NK-92 (cell line): Measurements from ENCODE around the gene TP53I13.

Experiments used
- DNase-seq: peaks from one replicate; lab custom pipeline; 2025; ENCODE audit not compliant: unreplicated experiment; lab: John Stamatoyannopoulos, UW

The TP53I13 gene

GRCh38 chr17:29566473-29567303 lies 1.8 kb upstream of the TP53I13 start, which contains the start of gene ABHD15:
TSS of gene ABHD15 (minus strand) at chr17:29567037. CDS start at chr17:29566966, 71 bp downstream.
- no peak for DNase-seq

- DNase-seq, result no peak
Measured at GRCh38 chr17:29567304-29567553, 1.3 kb upstream of the TP53I13 start.

GRCh38 chr17:29567554-29568330 lies 759 bp upstream of the TP53I13 start:
- DNase-seq, result no peak

- DNase-seq, result no peak
Measured at GRCh38 chr17:29569245-29569950, 897 bp downstream of the TP53I13 start.

GRCh38 chr17:29570521-29570920 lies 2.0 kb downstream of the TP53I13 start:
- DNase-seq, result no peak

- DNase-seq, result no peak
Measured at GRCh38 chr17:29571486-29571882, 3.0 kb downstream of the TP53I13 start.

DNA sequence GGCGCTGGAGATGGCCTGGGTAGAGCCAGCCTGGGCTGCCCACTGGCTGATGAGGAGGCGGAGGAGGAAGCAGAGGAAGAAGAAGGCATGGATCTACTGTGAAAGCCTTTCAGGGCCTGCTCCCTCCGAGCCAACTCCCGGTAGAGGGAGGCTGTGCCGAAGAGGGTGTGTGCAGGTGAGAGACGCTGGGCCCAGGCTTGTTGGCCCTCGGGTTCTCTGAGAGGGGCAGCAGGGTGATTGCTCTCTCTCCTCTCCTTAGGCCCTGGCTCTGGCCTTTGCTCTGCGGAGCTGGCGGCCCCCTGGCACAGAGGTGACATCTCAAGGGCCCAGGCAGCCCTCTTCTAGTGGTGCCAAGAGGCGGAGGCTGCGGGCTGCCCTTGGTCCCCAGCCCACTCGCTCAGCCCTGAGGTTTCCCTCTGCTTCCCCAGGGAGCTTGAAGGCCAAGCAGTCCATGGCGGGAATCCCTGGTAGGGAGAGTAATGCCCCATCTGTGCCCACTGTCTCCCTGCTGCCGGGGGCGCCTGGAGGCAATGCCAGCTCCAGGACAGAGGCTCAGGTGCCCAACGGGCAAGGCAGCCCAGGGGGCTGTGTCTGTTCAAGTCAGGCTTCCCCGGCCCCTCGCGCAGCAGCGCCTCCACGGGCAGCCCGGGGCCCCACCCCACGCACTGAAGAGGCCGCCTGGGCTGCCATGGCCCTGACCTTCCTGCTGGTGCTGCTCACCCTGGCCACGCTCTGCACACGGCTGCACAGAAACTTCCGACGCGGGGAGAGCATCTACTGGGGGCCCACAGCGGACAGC lies 3.6 kb downstream of the TP53I13 start:
- no peak for DNase-seq

GRCh38 chr17:29572691-29573557 lies 4.4 kb downstream of the TP53I13 start:
- no peak for DNase-seq

DNA sequence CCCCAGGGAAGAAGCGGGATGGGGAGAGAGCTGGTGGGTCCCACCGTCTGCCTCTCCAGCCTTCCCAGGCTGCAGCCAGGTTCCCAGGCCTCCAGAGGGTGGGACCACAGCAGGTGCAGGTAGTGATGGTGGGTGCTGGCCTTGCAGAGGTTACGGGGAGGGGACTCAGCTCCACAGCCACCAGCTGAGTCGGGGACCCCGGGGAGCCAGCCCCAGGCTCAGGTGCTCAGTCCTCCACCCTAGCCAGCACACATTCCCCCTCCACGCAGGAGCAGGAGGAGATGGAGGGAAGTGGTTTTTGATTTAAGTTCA lies 5.0 kb downstream of the TP53I13 start:
- no peak for DNase-seq

GRCh38 chr17:29573871-29574731 lies 5.6 kb downstream of the TP53I13 start:
- DNase-seq, result no peak

DNA sequence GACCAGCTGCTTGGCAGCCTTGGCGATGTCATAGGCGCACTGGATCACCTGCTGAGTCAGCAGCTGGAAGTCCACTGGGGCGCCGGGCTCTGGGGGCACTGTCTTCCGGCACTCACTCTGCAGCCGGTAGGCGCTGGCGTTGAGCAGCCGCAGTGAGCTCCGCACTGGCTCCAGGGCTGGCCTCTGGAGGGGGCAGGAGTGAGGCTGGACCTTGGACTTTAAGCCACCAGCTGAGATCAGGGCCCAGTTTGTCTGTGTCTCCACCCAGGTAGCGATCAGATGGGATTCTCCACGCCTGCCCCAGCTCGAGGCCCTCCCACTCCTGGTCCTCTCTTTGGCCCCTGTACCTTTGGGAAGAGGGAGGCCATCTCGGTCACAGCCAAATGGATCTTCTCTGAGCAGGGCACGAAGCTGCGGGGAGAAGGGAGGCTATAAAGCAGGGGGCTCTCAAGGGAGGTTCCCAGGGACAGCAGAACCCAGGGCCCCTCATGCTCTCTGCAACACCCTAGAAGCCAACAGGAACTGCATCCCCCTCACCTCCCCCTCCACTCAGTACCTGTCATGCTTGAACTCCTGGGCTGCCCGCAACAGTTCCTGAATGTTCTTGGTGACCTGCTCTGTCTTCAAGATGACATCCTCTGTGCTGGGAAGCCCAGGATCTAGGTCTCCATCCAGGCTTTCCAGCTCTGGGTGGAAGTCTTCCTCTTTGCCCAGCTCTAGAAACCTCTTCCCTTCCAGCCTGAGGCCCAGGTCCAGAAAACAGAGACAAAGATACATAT lies 6.4 kb downstream of the TP53I13 start:
- DNase-seq, result no peak

- DNase-seq, result no peak
Measured at GRCh38 chr17:29575511-29576213, 7.2 kb downstream of the TP53I13 start.

- DNase-seq, result no peak
Measured at GRCh38 chr17:29576214-29577000, 7.9 kb downstream of the TP53I13 start.

- no peak for DNase-seq
Measured at GRCh38 chr17:29577001-29577370, 8.5 kb downstream of the TP53I13 start.

- DNase-seq, result no peak
Measured at GRCh38 chr17:29577385-29578211, 9.1 kb downstream of the TP53I13 start.
